ENCODE data around the gene PDE4B. TPM values are rescaled to one million over a fixed set of nuclear protein-coding genes. Genes with fewer than 3 reads are reported as not detected.

PDE4B gene
- total and polyA plus RNA-seq, 12 donors: 1.2 to 14.9 (median 3.9) TPM

GRCh38 chr1:66160719-66161118, 368.0 kb downstream of the PDE4B start:
- 75 to 100% (median 86%) methylated on average over 1 of the region's 1 CpG for WGBS, 4 donors
- TF ChIP-seq POLR2A (IDR thresholded peaks at IDR 0.05): no peak
- TF ChIP-seq CTCF (IDR thresholded peaks at IDR 0.05): no peak

DNA sequence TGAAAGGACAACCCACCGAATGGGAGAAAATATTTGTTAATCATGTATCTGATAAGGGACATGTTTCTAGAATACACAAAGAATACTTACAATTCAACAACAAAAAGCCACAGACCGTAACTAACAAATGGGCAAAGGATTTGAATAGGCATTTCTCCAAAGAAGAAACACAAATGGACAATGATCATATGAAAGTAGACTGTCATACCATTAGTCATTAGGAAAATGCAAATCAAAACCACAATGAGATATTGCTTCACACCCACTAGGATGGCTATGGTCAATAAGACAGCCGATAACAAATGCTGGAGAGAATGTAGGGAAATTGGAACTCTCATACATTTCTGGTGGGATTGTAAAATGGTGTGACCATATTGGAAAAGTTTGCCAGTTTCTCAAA, 374.1 kb downstream of the PDE4B start:
- WGBS, 4 donors: 86 to 92% (median 87%) methylated on average over 3 of the region's 3 CpGs
- no peak for TF ChIP-seq POLR2A (IDR thresholded peaks at IDR 0.05)
- no peak for TF ChIP-seq CTCF (IDR thresholded peaks at IDR 0.05)

More at GRCh38 chr1:66160719-66161118, 368.0 kb downstream of the PDE4B start:
- no peak for DNase-seq
- H3K27ac ChIP-seq: no peak overlapping the region
- intact Hi-C loops (cut with DNase I): no loop called here
- no peaks in the 10 kb centered on the region for H3K9me3 ChIP-seq (replicated peaks in 1 of 3)
- no peaks in the 10 kb centered on the region for H3K4me1 ChIP-seq (replicated peaks in 1 of 2)
- no peaks in the 10 kb centered on the region for H3K27me3 ChIP-seq
- no peaks in the 10 kb centered on the region for H3K36me3 ChIP-seq (replicated peaks in 1 of 2)
- H3K4me3 ChIP-seq: no peak overlapping the region

GRCh38 chr1:66167267-66167666, 374.6 kb downstream of the PDE4B start:
- Histone ChIP-seq H3K27me3 (no peaks in the 10 kb centered on the region), H3K36me3 (replicated peaks in 1 of 2) (no peaks in the 10 kb centered on the region), H3K4me3 (no peak overlapping the region), H3K4me1 (replicated peaks in 1 of 2) (no peaks in the 10 kb centered on the region), H3K9me3 (replicated peaks in 1 of 3) (no peaks in the 10 kb centered on the region), H3K27ac (no peak overlapping the region)
- intact Hi-C loops (cut with DNase I): no loop called here
- DNase-seq: no peak
- no peak for TF ChIP-seq POLR2A (IDR thresholded peaks at IDR 0.05)
- TF ChIP-seq CTCF (IDR thresholded peaks at IDR 0.05): no peak

More for the DNA sequence above, 374.1 kb downstream of the PDE4B start:
- intact Hi-C loops (cut with DNase I): no loop called here
- DNase-seq: no peak
- H3K9me3 ChIP-seq (replicated peaks in 1 of 3): no peaks in the 10 kb centered on the region
- H3K4me3 ChIP-seq: no peak overlapping the region
- no peaks in the 10 kb centered on the region for H3K4me1 ChIP-seq (replicated peaks in 1 of 2)
- H3K27me3 ChIP-seq: no peaks in the 10 kb centered on the region
- no peak overlapping the region for H3K27ac ChIP-seq
- H3K36me3 ChIP-seq (replicated peaks in 1 of 2): no peaks in the 10 kb centered on the region

- Histone ChIP-seq H3K27ac (no peak overlapping the region), H3K9me3 (replicated peaks in 1 of 3) (no peaks in the 10 kb centered on the region), H3K27me3 (no peaks in the 10 kb centered on the region), H3K36me3 (replicated peaks in 1 of 2) (no peaks in the 10 kb centered on the region), H3K4me1 (replicated peaks in 1 of 2) (no peaks in the 10 kb centered on the region), H3K4me3 (no peak overlapping the region)
- no peak for DNase-seq
- WGBS, 4 donors: 61 to 75% (median 64%) methylated on average over 5 of the region's 5 CpGs
- TF ChIP-seq POLR2A (IDR thresholded peaks at IDR 0.05) (no peak), CTCF (IDR thresholded peaks at IDR 0.05) (no peak)
- intact Hi-C loops (cut with DNase I): no loop called here
These were observed 375.8 kb downstream of the PDE4B start for GRCh38 chr1:66168467-66168887.
